A549 (cell line): Measurements from ENCODE around the gene CHIC2.

Experiments used
- CHD2 ChIP-seq: fragments of 150-350 bp; IDR thresholded peaks from 2 replicates; pipeline ENCODE4 v1.6.1; 2014; ENCODE audit warnings: low read length; ENCODE audit not compliant: partially characterized antibody
- CTCF ChIP-seq: fragments of >200 bp; sonication (Bioruptor Twin); formaldehyde crosslinking; IDR thresholded peaks from 3 replicates; pipeline ENCODE4 v1.5.1; 2016
- HMGXB4 ChIP-seq: fragments of 250-450 bp; sonication (Bioruptor Pico); IDR thresholded peaks from 2 replicates; pipeline ENCODE4 v1.5.0; 2021; ENCODE audit warnings: mild to moderate bottlenecking, moderate library complexity, borderline replicate concordance
- JUN ChIP-seq, 2 experiments: fragments of >200 bp; sonication (Bioruptor Twin); formaldehyde crosslinking; IDR thresholded peaks; 2 replicates in 1 of 2; 3 replicates in 1 of 2; pipeline ENCODE4 v1.6.1; 2016 to 2017
- MAX ChIP-seq: IDR thresholded peaks from 2 replicates; pipeline ENCODE4 v1.6.1; 2012
- POLR2A ChIP-seq: IDR thresholded peaks from 2 replicates; pipeline ENCODE4 v1.6.1; 2012; ENCODE audit warnings: mild to moderate bottlenecking, low read length
- POLR2AphosphoS2 ChIP-seq: conservative IDR thresholded peaks from 2 replicates; pipeline ENCODE4 v1.6.1; 2012; ENCODE audit warnings: low read length, improper control_type of control experiment, inconsistent platforms
- USF2 ChIP-seq: fragments of 450-650 bp; IDR thresholded peaks from 2 replicates; pipeline ENCODE4 v1.6.1; 2014; ENCODE audit warnings: antibody characterized with exemption

GRCh38 chr4:54038056-54038455, 26.3 kb downstream of the CHIC2 start:
- TF ChIP-seq CTCF (no peak), CHD2 (no peak), POLR2AphosphoS2 (no peak), USF2 (no peak), POLR2A (no peak), MAX (no peak), JUN (IDR thresholded peaks at IDR 0.05) (no peak), HMGXB4 (CRISPR knock-in tag) (no peak)
